HG03039 (cell line): ENCODE results near the gene STRADB.
A peak's percentile ranks its signal among the peaks of the same experiment; 100 is the strongest.
"Not testable (repeated sequence)": the region's sequence is repeated elsewhere in the genome, so short reads cannot be mapped to it uniquely, and the experiment has no call there.

Experiments
- ATAC-seq: cut with Tn5 transposase; IDR thresholded peaks from one replicate; pipeline ENCODE4 v1.9.1; 2021; ENCODE audit warnings: mild to moderate bottlenecking, moderate library complexity; ENCODE audit not compliant: unreplicated experiment

Gene STRADB

GRCh38 chr2:201430322-201430721 lies 21.2 kb upstream of the STRADB start:
- ATAC-seq, result not testable (repeated sequence)

GRCh38 chr2:201430839-201431238 lies 20.7 kb upstream of the STRADB start:
- ATAC-seq, result no peak

DNA sequence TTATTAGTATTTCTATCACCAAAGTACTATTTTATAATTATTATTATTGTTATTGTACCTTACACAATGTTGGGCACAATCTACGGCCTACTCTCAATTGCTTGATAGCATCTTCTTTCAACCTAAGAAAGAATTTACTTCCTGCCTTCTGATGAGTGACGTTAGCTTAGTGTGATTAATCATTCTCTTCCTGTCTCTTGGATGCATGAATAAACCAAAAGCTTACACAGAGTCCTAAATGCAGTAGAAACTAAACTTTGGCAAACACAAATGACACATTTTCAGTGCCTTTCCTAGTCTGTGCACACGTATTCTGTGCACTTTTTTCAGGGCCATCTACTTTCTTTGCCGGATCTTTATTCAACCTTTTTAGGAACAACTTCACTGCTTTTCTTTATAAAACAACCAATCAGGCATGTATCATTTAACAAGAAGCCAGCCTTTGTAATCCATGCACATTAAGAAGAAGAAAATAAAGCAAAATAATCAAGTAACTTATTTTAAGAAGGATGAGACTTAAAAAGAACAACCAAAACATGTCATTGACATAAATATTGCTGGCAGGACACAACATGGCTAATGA lies 19.4 kb upstream of the STRADB start:
- no peak for ATAC-seq

DNA sequence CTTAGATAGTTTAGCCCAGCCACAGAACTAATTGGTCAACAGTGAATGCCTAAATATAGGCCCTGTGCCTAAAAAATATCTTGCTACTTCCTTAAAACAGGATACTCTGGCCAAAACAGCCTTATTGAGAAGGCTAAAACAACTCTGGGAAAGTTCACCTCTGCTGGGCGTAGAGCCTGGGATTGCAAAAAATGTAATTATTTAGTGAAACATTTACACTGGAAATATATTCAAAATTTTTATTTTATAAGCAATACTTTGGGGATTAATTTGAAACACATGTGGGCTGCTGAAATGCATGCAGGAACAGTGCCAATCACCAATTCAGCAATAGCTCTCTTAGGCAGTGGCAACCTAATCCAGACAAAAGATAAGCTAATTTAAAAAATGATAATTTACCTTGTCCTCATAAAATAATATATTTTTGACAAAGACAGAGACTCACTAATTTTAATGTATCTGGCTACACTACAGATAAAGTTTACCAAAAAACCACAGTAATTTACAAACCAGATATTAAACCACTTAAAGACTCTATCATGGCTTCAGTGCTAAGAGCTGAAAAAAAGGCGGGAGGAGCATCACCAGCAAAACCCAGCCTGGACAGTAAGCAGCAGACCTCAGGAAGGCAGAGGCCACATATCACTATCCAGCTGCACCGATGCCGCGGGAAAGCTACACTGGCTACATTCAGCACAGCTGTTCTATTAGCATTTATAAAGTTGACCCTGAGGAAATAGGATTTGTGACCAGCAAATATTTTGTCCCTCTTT lies 18.7 kb upstream of the STRADB start:
- no peak for ATAC-seq

- ATAC-seq, result no peak
These were observed 18.0 kb upstream of the STRADB start for GRCh38 chr2:201433394-201433995.

DNA sequence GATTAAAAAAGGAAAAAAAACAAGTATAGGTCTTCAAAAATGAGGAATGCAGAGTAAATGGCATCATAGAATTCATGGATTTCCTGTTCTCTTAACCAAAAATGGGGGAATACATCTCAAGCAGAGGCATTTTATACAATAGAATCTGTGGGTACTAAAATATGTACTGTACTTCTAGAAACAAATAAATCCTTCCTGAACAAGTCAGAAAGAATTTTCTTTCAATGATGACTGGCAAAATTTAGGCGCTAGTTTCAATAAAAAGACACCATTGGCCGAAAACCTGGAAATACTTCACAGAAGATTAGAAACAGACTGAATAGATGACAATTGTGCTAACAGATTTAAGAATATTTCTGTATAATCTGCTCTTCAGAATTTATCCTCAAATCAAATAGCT lies 15.4 kb upstream of the STRADB start:
- ATAC-seq, result no peak

DNA sequence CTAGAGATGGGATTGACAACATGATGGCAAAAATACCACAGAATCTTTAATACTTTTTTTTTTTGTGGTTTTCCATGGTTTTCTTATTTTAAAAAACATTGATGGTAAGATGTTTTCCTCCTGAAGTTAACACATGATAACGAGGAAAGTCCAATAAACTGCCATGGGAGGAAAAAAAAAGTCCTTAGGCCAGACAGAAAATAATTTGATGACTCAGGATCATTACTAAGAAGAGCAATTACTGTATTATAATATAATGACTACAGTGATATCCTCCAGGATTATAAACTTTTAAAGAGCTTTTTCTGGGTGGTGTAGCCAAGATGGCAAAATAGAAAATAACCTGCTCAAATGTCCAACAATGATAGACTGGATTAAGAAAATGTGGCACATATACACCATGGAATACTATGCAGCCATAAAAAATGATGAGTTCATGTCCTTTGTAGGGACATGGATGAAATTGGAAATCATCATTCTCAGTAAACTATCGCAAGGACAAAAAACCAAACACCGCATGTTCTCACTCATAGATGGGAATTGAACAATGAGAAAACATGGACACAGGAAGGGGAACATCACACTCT lies 12.1 kb upstream of the STRADB start:
- ATAC-seq, result not testable (repeated sequence)

DNA sequence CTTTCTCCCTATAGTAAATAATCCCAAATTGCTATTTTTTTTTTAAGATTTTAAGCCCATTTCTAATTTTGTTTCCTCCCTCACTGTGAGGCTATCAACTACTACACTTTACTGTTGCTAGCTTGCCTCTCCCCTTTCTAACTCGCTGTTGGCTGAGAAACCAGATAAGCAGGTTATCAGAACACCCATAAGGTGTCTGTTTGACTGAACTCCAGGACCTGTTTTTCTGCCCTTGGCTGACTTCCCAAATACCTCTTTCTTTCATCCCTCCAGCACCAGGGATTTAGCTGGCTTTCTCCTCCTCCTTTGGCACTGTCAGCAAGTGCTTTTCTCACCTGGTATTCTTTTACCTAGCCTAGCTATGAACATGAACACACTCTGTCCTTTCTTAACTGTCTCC lies 11.4 kb upstream of the STRADB start:
- no peak for ATAC-seq

- no peak for ATAC-seq
These were observed 10.1 kb upstream of the STRADB start for GRCh38 chr2:201441409-201441808.

GRCh38 chr2:201444746-201445465 lies 6.6 kb upstream of the STRADB start:
- ATAC-seq, result no peak

- ATAC-seq, result no peak
These were observed 4.5 kb upstream of the STRADB start for GRCh38 chr2:201447086-201447485.

DNA sequence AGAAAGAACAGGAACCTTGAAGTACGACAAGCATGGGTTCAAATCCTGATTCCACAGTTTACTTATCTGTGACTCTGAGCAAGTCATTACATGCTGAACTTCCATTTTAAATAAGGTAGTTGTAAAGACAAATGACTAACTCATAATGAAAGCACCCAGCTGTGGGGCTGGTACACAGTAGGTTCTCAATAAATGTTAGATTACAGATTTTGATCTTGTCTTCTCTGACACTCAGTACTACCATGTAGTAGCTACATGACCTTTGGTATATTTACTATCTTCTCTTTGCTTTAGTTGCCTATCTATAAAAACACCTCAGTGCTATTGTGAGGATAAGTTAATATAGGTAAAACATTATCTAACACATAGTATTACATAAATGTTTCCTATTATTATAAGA lies 3.5 kb upstream of the STRADB start:
- no peak for ATAC-seq

GRCh38 chr2:201448701-201449100 lies 2.8 kb upstream of the STRADB start:
- no peak for ATAC-seq

DNA sequence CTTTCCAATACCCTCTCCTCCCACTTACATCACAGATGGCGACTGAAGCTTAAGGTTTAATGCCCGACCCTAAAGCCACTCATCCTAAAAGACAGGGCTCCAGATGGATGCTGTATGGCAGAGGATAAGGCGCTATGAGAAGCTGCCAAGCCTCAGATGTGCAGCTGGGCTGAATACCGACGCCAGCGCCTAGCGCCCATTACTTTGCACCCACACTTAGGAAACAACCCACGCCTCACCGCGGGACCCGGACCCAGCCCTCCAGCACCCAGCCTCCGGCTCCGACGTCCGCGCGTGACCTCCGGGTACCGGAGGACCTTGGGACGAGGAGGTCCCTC lies 617 bp upstream of the STRADB start:
- peak; percentile 23 for ATAC-seq

DNA sequence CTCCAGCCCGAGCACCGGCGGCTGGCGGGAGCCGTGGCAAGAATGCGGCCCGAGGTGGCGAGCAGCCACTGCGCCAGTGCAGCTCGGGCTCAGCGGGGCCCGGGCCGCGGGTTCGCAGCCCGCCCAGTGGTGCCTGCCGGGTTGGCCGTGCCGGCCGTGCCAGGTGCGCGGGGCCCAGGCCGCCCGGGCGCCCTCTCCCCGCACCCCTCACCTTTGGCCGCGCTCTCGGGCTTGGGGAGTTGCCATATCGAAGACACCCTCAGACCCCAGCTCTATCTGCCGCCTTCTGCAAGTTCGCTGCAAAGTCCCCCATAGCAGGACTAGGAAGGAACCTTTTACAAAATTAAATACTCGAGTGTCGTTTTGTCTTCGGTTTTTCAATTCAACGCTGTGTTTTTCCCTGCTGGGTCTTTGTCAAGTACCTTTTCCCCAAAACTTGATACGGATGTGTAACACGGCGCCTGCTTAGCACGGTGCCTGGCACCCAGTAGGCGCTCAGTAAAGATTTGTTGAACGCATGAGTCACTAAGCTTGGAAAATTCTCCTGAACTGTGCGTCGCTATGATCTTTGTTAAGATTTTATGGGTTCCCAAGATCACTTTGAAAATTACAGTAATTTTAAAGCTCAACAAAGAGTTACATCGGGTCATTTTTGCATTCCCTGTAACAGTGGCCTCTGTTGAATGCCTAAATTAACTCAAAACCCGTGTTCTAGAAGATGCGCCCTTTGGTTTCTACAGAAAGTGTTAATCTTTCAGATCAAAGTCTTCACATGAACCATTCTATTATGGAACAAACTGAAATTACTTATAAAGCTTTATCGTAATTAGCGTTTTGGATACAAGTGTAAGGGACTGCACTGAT lies 750 bp downstream of the STRADB start:
- peak; percentile 8 for ATAC-seq

- no peak for ATAC-seq
These were observed 1.5 kb downstream of the STRADB start for GRCh38 chr2:201452922-201453643.

DNA sequence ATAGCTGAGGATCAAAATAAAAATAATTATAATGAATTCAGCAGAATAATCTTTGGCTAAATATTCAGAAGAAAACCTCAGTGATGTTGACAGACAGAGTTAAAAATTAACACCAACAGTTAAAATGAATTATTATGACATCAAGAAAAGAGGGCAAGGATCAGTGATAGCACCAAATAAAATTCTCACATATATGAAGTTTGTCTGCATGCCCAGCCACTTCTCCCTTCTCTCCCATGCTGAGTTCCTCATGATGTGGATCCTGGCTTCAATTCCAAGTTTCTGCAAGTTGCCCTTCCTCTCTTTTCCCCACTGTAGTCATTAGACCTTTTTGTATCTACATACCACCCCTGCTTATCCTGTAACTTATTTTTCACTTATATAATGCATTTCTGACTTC lies 6.8 kb downstream of the STRADB start:
- ATAC-seq, result no peak

GRCh38 chr2:201460532-201460931 lies 9.0 kb downstream of the STRADB start:
- no peak for ATAC-seq

- no peak for ATAC-seq
These were observed 13.0 kb downstream of the STRADB start for GRCh38 chr2:201464547-201464946.

- no peak for ATAC-seq
These were observed 14.0 kb downstream of the STRADB start for GRCh38 chr2:201465524-201465971.
